AG10803 (cell line): Measurements from ENCODE around the gene B3GNT9.
A peak's percentile ranks its signal among the peaks of the same experiment; 100 is the strongest.

Experiments used
- DNase-seq: peaks from one replicate; pipeline ENCODE4 v3.0.0; 2010; ENCODE audit warnings: low read depth
- H3K4me3 ChIP-seq: 2 replicates; pipeline ENCODE4 v1.5.1; 2011; ENCODE audit warnings: mild to moderate bottlenecking, low read length, control low read depth
- TF ChIP-seq, protein P1 (sequence below): conservative IDR thresholded peaks from 2 replicates; pipeline ENCODE4 v1.5.1; 2011; ENCODE audit warnings: mild to moderate bottlenecking, low read length, control low read depth, inconsistent platforms

The B3GNT9 gene

DNA sequence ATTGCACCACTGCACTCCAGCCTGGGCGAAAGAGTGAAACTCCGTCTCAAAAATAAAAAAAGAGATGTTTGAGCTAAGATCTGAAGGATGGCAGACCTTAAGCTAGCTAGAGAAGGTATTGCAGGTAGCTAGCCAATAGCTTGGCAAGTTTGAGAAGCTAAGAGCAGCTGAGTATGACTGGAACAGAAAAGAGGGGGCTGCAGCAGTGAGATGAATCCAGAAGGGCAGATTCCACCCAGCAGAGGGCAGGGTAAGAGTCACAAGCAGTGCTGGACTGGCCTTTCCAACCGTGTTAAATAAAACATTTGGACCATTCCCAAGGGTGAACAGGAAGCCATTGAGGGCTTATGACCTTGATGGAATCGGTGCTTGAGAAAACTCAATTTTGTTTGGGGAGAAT lies 46.7 kb downstream of the B3GNT9 start:
- DNase-seq = peak; percentile 29
- TF ChIP-seq, protein P1, sequence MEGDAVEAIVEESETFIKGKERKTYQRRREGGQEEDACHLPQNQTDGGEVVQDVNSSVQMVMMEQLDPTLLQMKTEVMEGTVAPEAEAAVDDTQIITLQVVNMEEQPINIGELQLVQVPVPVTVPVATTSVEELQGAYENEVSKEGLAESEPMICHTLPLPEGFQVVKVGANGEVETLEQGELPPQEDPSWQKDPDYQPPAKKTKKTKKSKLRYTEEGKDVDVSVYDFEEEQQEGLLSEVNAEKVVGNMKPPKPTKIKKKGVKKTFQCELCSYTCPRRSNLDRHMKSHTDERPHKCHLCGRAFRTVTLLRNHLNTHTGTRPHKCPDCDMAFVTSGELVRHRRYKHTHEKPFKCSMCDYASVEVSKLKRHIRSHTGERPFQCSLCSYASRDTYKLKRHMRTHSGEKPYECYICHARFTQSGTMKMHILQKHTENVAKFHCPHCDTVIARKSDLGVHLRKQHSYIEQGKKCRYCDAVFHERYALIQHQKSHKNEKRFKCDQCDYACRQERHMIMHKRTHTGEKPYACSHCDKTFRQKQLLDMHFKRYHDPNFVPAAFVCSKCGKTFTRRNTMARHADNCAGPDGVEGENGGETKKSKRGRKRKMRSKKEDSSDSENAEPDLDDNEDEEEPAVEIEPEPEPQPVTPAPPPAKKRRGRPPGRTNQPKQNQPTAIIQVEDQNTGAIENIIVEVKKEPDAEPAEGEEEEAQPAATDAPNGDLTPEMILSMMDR = peak; percentile 40

DNA sequence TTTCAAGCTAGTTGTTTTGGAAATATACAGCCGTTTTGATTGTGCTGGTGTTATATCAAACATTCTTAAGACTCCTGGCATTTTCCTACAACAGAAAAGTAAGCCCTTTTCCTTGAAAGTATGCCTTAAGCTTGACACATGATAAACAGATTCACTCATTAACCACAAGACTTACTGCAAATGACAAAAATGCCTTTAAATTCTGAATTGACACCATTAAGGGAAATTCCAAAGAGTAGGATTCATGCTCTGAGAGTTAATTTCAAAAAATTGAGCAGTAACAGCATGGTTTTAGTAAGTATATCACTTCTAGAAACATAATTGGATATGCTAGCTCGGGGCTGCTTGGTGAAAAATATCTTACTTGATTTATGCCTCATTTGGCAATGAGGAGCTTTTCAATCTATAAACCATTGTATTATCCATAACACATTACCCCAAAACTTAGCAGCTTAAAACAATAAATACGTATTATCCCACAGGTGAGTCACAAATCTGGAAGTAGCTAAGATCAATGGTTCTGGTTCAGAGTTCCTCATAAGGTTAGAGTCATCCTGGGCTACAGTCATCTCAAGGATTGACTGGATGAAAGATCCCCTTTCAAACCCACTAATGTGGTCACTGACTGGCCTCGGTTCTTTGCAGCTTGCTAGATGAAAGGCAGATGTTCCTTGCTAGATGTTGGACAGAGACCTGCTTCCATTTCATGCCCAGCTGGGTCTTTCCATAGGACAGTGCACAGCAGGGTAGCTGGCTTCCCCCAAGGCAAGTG lies 49.3 kb downstream of the B3GNT9 start:
- H3K4me3 ChIP-seq = no peak overlapping the region
- DNase-seq = peak; percentile 89
- TF ChIP-seq, protein P1 = no peak

More for the DNA sequence above, 46.7 kb downstream of the B3GNT9 start:
- H3K4me3 ChIP-seq = no peak overlapping the region

DNA sequence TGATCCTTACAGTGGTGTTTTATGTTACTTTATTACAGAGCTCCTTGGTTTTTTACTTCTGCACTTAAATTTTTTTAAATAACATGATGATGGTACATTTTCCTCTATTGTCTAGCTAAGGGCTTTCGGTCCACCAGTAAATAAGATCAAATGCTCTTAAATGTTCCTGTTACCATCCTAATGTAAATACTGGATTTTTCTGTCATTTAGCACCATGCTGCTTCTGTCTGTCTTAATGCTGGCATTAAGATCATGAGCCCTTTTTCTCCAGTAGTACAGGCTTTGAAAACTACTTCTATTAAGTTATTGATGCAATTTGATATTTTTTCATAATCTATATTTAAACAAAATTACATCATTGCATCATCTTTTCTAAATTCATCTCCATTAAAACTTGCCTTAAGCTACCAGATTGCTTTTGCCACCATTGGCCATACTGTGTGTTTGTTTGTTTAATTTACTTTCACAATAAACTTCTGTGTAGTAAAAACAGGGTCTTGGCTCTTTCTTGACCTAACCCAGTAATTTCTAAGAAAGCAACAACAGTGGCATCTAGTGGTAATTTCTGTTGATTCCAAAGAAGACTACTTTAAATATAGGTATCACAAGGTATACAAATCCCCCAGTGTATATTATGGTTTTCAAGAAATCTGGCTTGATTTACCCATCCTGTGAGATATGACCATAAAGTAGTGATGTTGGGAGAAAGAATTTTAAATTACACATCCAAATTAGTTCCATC lies 50.1 kb downstream of the B3GNT9 start:
- no peak for DNase-seq
- TF ChIP-seq, protein P1 = peak; percentile 53
- no peak overlapping the region for H3K4me3 ChIP-seq

DNA sequence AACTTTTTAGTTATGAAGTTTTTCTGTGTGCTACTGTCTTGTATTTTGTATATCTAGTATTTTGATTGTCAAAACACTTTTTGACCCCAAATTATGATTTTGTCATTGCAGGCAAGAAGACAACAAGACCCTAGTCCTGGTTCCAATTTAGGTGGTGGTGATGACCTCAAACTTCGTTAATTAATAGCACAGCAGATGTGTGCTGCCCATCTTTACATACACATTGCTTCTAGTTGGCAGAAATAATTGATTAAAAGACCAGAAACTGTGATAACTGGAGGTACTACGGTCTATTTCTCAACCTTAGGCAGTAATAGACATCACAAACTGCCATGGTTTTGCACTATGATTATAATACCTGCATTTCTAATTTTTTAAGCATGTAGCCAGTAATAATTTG lies 52.2 kb downstream of the B3GNT9 start:
- TF ChIP-seq, protein P1 = no peak
- H3K4me3 ChIP-seq = no peak overlapping the region
- DNase-seq = no peak
